ENCODE results near the gene SYT5. TPM values are rescaled to one million over a fixed set of nuclear protein-coding genes. Genes with fewer than 3 reads are reported as not detected.
A peak's percentile ranks its signal among the peaks of the same experiment; 100 is the strongest.
"Not testable (repeated sequence)": the region's sequence is repeated elsewhere in the genome, so short reads cannot be mapped to it uniquely, and the experiment has no call there.

The SYT5 gene
- total RNA-seq, 2 donors from 2014 or later = 0.67 to 3.2 TPM

GRCh38 chr19:55212447-55212846, 32.4 kb upstream of the SYT5 start:
- DNase-seq = peak; percentile 72
- intact Hi-C loops (cut with DNase I) = no loop called here

GRCh38 chr19:55209693-55210472, 29.8 kb upstream of the SYT5 start:
- no peaks in the 10 kb centered on the region for H3K27me3 ChIP-seq
- peaks cover 9% of the 10 kb centered on the region for H3K4me1 ChIP-seq
- intact Hi-C loops (cut with DNase I) = no loop called here
- TF ChIP-seq CTCF (IDR thresholded peaks at IDR 0.05) = no peak
- H3K4me3 ChIP-seq = no peak overlapping the region
- DNase-seq = no peak
- no peaks in the 10 kb centered on the region for H3K36me3 ChIP-seq
- H3K9ac ChIP-seq (ENCODE audit: low read depth in 2 of 2, low read length in 2 of 2) = peak overlapping the region in 1 of 2 donors; percentile 81
- peak overlapping the region; percentile 92 for H3K27ac ChIP-seq
- H3K9me3 ChIP-seq = no peaks in the 10 kb centered on the region

More at GRCh38 chr19:55212447-55212846, 32.4 kb upstream of the SYT5 start:
- no peaks in the 10 kb centered on the region for H3K36me3 ChIP-seq
- no peak overlapping the region for H3K9ac ChIP-seq (ENCODE audit: low read depth in 2 of 2, low read length in 2 of 2)
- peaks cover 9% of the 10 kb centered on the region for H3K4me1 ChIP-seq
- H3K9me3 ChIP-seq = no peaks in the 10 kb centered on the region
- TF ChIP-seq CTCF (IDR thresholded peaks at IDR 0.05) = peak; percentile 43
- H3K27ac ChIP-seq = no peak overlapping the region
- H3K4me3 ChIP-seq = no peak overlapping the region
- H3K27me3 ChIP-seq = no peaks in the 10 kb centered on the region

- Histone ChIP-seq H3K4me1 (peaks cover 9% of the 10 kb centered on the region), H3K9me3 (no peaks in the 10 kb centered on the region), H3K9ac (ENCODE audit: low read depth in 2 of 2, low read length in 2 of 2) (peak within 1 kb of the TSS; percentile 48 to 81), H3K27me3 (no peaks in the 10 kb centered on the region), H3K4me3 (peak within 1 kb of the TSS; percentile 31), H3K36me3 (no peaks in the 10 kb centered on the region), H3K27ac (peak within 1 kb of the TSS; percentile 92)
- TF ChIP-seq CTCF (IDR thresholded peaks at IDR 0.05) = no peak
- intact Hi-C loops (cut with DNase I) = no loop called here
- peak; percentile 87 for DNase-seq
Observed at GRCh38 chr19:55208880-55209692, 29.0 kb upstream of the SYT5 start, which contains the start of gene PTPRH. TSS of gene PTPRH (minus strand) at chr19:55209501. CDS start at chr19:55209433, 68 bp downstream.

- H3K36me3 ChIP-seq = no peaks in the 10 kb centered on the region
- intact Hi-C loops (cut with DNase I) = no loop called here
- DNase-seq = peak; percentile 91
- H3K4me3 ChIP-seq = peak overlapping the region; percentile 19
- H3K4me1 ChIP-seq = peaks cover 9% of the 10 kb centered on the region
- H3K9me3 ChIP-seq = no peaks in the 10 kb centered on the region
- H3K9ac ChIP-seq (ENCODE audit: low read depth in 2 of 2, low read length in 2 of 2) = peak overlapping the region; percentile 33 to 38
- no peaks in the 10 kb centered on the region for H3K27me3 ChIP-seq
- peak overlapping the region; percentile 78 for H3K27ac ChIP-seq
- TF ChIP-seq CTCF (IDR thresholded peaks at IDR 0.05) = no peak
Observed at GRCh38 chr19:55206664-55207500, 26.8 kb upstream of the SYT5 start.

DNA sequence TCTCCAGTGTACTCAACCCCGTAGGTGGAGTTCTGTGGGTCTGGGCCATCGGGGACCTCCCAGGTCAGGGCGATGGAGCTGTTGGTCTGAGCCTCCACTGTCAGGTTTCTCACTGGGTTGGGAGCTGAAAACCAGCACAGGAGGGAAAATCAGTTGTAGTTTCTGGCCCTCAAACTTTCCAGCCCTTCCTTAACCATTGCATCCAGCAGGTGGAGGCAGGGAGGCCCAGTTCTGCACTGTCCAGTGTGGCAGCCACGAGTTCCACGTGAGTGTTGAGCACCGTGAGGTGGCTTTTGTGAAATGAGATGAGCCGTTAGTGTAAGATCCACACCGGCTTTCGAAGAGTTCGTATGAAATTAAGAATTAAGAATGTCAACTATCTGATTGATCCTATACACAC, 22.1 kb upstream of the SYT5 start:
- H3K27ac ChIP-seq; H3K4me1 ChIP-seq; H3K9me3 ChIP-seq; H3K36me3 ChIP-seq; H3K4me3 ChIP-seq; H3K9ac ChIP-seq (ENCODE audit: low read depth in 2 of 2, low read length in 2 of 2); H3K27me3 ChIP-seq; DNase-seq; intact Hi-C loops (cut with DNase I): not testable (repeated sequence)
